GM19467 (cell line): ENCODE results near the gene TANGO6.

Source experiments
- ATAC-seq: cut with Tn5 transposase; IDR thresholded peaks from one replicate; pipeline ENCODE4 v1.9.1; 2021; ENCODE audit warnings: mild to moderate bottlenecking, moderate library complexity; ENCODE audit not compliant: unreplicated experiment

The TANGO6 gene

GRCh38 chr16:69133373-69133954, 290.1 kb downstream of the TANGO6 start:
- ATAC-seq, result no peak
